ENCODE results near the gene SHISAL2A. TPM values are rescaled to one million over a fixed set of nuclear protein-coding genes. Genes with fewer than 3 reads are reported as not detected.

The SHISAL2A gene
- total and polyA plus RNA-seq, 7 donors: 0.13 to 1.6 (median 0.28) TPM

- ATAC-seq (no peak), DNase-seq (no peak)
- TF ChIP-seq, protein P1, sequence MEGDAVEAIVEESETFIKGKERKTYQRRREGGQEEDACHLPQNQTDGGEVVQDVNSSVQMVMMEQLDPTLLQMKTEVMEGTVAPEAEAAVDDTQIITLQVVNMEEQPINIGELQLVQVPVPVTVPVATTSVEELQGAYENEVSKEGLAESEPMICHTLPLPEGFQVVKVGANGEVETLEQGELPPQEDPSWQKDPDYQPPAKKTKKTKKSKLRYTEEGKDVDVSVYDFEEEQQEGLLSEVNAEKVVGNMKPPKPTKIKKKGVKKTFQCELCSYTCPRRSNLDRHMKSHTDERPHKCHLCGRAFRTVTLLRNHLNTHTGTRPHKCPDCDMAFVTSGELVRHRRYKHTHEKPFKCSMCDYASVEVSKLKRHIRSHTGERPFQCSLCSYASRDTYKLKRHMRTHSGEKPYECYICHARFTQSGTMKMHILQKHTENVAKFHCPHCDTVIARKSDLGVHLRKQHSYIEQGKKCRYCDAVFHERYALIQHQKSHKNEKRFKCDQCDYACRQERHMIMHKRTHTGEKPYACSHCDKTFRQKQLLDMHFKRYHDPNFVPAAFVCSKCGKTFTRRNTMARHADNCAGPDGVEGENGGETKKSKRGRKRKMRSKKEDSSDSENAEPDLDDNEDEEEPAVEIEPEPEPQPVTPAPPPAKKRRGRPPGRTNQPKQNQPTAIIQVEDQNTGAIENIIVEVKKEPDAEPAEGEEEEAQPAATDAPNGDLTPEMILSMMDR (IDR thresholded peaks at IDR 0.05): no peak
- Histone ChIP-seq H3K4me1 (peaks cover 9% of the 10 kb centered on the region), H3K27me3 (ENCODE audit: insufficient read depth in 3 of 3, low read length in 2 of 3) (no peaks in the 10 kb centered on the region), H3K36me3 (ENCODE audit: insufficient read depth in 1 of 2, low read depth in 1 of 2) (no peaks in the 10 kb centered on the region), H3K4me3 (no peak overlapping the region), H3K27ac (no peak overlapping the region), H3K9me3 (no peaks in the 10 kb centered on the region)
- intact Hi-C loops (cut with DNase I): no loop called here
- WGBS, 3 donors: 80 to 85% (median 82%) methylated on average over 3 of the region's 3 CpGs
These were observed 35.0 kb downstream of the SHISAL2A start for GRCh38 chr1:52667984-52668383.

- ATAC-seq (peak; percentile 50 to 74 (median 66)), DNase-seq (no peak)
- TF ChIP-seq, protein P1 (IDR thresholded peaks at IDR 0.05): no peak
- intact Hi-C loops (cut with DNase I): no loop called here
- WGBS, 3 donors: 58 to 75% (median 60%) methylated on average over 2 of the region's 2 CpGs
- H3K36me3 ChIP-seq (ENCODE audit: insufficient read depth in 1 of 2, low read depth in 1 of 2): no peaks in the 10 kb centered on the region
- no peaks in the 10 kb centered on the region for H3K9me3 ChIP-seq
- peak overlapping the region; percentile 42 for H3K27ac ChIP-seq
- no peak overlapping the region for H3K4me3 ChIP-seq
- peaks cover 11% of the 10 kb centered on the region for H3K4me1 ChIP-seq
- H3K27me3 ChIP-seq (ENCODE audit: insufficient read depth in 3 of 3, low read length in 2 of 3): no peaks in the 10 kb centered on the region
These were observed 35.7 kb downstream of the SHISAL2A start for GRCh38 chr1:52668711-52669110.

DNA sequence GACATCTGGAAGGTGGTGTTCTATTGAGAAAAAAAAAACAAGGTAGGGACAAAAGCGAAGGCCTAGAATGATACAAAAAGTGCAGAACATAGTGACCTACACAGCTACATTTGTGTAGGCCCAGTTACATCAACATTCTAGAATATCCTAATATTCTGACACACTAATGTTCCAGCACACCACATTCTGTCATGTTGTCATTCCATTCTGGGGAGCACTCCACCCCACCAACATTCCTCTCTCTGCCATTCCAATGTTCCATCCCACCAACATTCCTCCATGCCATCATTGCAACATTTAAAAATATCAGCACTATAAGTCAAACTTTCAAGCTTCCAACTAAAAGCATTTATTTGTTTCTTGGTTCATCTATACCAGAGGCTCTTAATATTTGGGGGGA is 36.7 kb downstream of the SHISAL2A start:
- Histone ChIP-seq H3K4me1 (peaks cover 11% of the 10 kb centered on the region), H3K4me3 (no peak overlapping the region), H3K9me3 (no peaks in the 10 kb centered on the region), H3K27me3 (ENCODE audit: insufficient read depth in 3 of 3, low read length in 2 of 3) (no peaks in the 10 kb centered on the region), H3K27ac (peak overlapping the region; percentile 51), H3K36me3 (ENCODE audit: insufficient read depth in 1 of 2, low read depth in 1 of 2) (no peaks in the 10 kb centered on the region)
- ATAC-seq (peak in 1 of 4 donors; percentile 42), DNase-seq (no peak)
- intact Hi-C loops (cut with DNase I): loop anchor here in 1 of 2 donors (10.0 kb wide), 1 partner anchor 115 kb away; the partner anchor contains the start of gene TUT4
- TF ChIP-seq, protein P1 (IDR thresholded peaks at IDR 0.05): no peak
- WGBS, 3 donors: 91 to 100% (median 100%) methylated on average over 1 of the region's 1 CpG

DNA sequence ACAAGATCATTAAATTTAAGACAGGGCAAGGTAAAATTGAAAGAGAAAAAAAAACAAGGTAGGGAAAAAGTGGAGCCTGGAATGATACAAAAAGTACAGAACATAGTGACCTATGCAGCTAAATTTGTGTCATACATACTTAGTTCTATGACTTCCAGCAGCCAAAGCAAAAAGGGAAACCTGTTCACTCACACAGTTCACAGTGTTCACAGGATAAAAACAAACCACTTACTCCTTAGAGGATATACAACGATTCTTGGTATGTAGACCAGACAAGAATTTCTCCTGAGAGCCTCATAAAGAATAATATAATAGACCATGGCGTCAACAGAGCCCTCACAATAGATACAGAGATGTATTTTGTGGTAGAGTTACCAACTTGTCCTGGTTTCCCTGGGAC is 37.6 kb downstream of the SHISAL2A start:
- TF ChIP-seq, protein P1 (IDR thresholded peaks at IDR 0.05): no peak
- ATAC-seq (peak in 2 of 4 donors; percentile 38 to 71), DNase-seq (no peak)
- Histone ChIP-seq H3K9me3 (no peaks in the 10 kb centered on the region), H3K27ac (peak overlapping the region; percentile 51), H3K27me3 (ENCODE audit: insufficient read depth in 3 of 3, low read length in 2 of 3) (no peaks in the 10 kb centered on the region), H3K36me3 (ENCODE audit: insufficient read depth in 1 of 2, low read depth in 1 of 2) (no peaks in the 10 kb centered on the region), H3K4me3 (no peak overlapping the region), H3K4me1 (peaks cover 8% of the 10 kb centered on the region)
- WGBS, 3 donors: 32 to 63% (median 34%) methylated on average over 2 of the region's 2 CpGs
- intact Hi-C loops (cut with DNase I): loop anchor here in 1 of 2 donors (10.0 kb wide), 1 partner anchor 116 kb away; the partner anchor contains the start of gene TUT4

DNA sequence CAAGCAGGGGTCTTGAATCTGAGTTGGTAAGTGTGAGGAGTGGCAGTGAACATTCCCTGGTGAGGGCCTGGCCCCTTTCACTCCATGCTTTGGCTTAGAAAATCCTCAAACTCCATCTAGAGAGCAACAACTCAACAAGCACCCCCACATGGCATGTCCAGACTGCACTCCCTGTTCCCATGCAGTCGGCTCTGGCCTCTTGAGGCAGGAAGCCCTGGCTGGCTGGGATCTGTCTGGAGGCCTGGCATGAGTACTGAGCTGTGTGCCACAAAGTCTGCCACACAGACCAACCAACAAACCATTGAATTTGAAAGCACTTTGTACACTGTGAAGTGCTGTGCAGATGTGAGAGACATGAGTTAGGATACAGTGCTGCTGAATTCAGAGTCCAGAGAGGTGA is 40.0 kb downstream of the SHISAL2A start:
- WGBS, 3 donors: 7 to 12% (median 8%) methylated on average over 1 of the region's 1 CpG
- Histone ChIP-seq H3K27ac (peak overlapping the region; percentile 38), H3K9me3 (no peaks in the 10 kb centered on the region), H3K27me3 (ENCODE audit: insufficient read depth in 3 of 3, low read length in 2 of 3) (no peaks in the 10 kb centered on the region), H3K4me3 (no peak overlapping the region), H3K4me1 (peaks cover 31% of the 10 kb centered on the region), H3K36me3 (ENCODE audit: insufficient read depth in 1 of 2, low read depth in 1 of 2) (no peaks in the 10 kb centered on the region)
- ATAC-seq (no peak), DNase-seq (no peak)
- TF ChIP-seq, protein P1 (IDR thresholded peaks at IDR 0.05): no peak
- intact Hi-C loops (cut with DNase I): loop anchor here in 1 of 2 donors (10.0 kb wide), 1 partner anchor 118 kb away; the partner anchor contains the start of gene TUT4

Data from psoas muscle (tissue), 8 donors.